ENCODE data around the gene P2RX6.

Gene P2RX6

DNA sequence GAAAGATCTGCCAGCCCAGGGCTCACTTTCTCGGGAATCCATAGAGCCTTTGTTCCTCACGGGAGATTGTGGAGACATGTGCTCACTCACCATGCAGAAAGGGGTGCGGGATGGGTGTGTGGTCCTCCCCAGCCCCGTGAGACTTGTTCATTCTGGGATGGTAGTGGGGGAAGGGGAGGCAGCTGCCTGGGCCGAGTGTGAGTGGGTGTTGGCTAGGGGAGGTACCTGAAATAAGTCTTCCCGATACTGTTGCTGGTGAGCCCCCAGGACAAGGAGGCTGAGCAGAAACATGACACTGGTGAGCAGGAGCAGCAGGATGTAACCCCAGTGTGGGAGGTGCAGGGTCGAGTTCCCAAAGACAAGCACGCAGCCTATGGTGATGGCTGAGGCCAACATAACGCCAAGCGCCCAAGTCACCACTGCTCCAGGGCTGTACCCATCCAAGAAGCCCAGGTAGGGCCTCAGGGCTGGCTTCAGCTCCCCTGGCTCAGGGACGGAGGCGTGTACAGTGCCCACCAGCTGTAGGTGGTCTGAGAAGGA, 14.6 kb downstream of the P2RX6 start:
- no peak for DNase-seq (ENCODE audit: low spot score)
- in situ Hi-C loops (cut with MboI; ENCODE audit: low sequenced_read_pairs, unreplicated experiment): no loop called here

DNA sequence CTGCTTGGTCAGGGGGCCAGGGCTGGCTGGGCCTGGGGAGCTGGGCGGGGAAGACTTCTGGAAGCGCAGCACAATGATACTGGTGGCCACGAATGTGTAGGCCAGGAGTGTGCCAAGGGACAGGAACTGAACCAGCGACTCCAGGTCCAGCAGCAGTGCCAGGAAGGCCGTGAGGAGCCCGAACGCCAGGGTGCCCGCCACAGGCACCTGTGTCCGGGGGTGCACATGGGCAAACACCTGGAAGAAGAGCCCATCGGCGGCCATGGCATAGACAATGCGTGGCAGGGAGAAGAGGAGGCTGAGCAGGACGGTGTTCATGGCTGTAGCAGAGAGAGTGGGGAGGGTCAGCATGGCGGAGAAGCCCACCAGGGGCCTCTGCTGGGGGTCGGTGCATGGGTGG, 15.1 kb downstream of the P2RX6 start:
- in situ Hi-C loops (cut with MboI; ENCODE audit: low sequenced_read_pairs, unreplicated experiment): no loop called here
- DNase-seq (ENCODE audit: low spot score): no peak
- TF ChIP-seq, protein P1, sequence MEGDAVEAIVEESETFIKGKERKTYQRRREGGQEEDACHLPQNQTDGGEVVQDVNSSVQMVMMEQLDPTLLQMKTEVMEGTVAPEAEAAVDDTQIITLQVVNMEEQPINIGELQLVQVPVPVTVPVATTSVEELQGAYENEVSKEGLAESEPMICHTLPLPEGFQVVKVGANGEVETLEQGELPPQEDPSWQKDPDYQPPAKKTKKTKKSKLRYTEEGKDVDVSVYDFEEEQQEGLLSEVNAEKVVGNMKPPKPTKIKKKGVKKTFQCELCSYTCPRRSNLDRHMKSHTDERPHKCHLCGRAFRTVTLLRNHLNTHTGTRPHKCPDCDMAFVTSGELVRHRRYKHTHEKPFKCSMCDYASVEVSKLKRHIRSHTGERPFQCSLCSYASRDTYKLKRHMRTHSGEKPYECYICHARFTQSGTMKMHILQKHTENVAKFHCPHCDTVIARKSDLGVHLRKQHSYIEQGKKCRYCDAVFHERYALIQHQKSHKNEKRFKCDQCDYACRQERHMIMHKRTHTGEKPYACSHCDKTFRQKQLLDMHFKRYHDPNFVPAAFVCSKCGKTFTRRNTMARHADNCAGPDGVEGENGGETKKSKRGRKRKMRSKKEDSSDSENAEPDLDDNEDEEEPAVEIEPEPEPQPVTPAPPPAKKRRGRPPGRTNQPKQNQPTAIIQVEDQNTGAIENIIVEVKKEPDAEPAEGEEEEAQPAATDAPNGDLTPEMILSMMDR (IDR thresholded peaks at IDR 0.05; ENCODE audit: borderline replicate concordance, control extremely low read depth, extremely low read depth, insufficient read depth, missing control alignments): no peak

More for the DNA sequence above, 14.6 kb downstream of the P2RX6 start:
- TF ChIP-seq, protein P1 (IDR thresholded peaks at IDR 0.05; ENCODE audit: borderline replicate concordance, control extremely low read depth, extremely low read depth, insufficient read depth, missing control alignments): no peak

DNA sequence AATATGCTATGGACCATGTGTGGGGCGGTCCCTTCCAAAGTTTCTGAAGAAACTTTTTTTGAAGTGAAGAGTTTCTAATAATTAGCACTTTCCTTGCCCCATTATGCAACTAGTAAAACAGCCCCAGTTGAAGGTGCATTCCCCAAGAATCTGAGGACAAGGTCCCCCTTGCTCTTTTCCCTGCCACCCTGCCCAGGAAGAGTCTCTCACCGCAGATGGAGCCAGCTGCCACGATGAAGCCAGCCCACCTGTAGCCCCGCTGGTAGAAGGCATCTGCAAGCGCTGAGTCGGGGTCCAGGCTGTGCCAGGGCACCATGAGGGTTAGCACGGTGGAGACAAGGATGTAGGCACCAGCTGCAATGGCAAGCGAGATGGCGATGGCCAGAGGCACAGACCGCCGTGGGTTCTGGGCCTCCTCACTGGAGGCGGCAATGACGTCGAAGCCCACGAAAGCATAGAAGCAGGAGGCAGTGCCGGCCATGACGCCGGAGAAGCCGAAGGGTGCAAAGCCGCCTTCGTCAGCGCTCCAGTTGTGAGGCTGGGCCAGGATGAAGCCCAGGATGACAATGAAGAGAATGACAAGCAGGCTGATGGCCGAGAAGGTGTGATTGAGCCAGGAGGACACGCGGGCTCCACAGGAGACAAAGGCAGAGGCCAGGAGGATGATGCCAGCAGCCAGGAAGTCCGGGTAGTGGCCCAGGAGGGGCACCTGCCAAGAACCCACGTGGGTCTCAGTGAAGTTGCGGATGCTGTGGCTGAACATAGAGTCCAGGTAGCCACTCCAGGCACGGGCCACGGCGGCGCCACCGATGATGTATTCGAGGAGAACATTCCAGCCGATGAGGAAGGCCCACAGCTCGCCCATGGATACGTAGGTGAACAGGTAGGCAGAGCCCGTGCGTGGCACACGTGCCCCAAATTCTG, 15.9 kb downstream of the P2RX6 start:
- DNase-seq (ENCODE audit: low spot score): no peak
- in situ Hi-C loops (cut with MboI; ENCODE audit: low sequenced_read_pairs, unreplicated experiment): no loop called here
- TF ChIP-seq, protein P1 (IDR thresholded peaks at IDR 0.05; ENCODE audit: borderline replicate concordance, control extremely low read depth, extremely low read depth, insufficient read depth, missing control alignments): no peak

DNA sequence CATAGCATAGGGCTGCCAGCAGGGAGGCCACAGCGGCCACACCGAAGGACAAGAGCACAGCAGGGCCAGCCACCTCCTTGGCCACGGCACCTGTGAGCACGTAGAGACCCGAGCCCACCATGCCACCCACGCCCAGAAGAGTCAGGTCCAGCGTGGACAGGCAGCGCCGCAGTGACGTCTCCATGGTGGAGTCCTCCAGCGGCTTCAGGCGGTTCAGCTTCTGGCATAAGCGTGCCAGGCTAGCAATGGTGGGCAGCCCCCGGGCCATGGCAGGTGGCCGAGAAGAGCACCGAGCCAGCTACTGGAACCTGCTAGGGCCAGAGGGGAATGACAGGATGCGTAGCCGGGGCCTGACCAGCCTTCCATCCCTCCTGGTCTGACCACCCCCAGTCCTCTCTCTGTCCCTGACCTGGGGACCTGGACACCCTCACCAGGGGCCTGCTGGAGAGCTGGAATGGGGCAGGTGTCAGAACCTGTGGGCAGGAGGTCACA, 16.6 kb downstream of the P2RX6 start:
- no peak for DNase-seq (ENCODE audit: low spot score)
- in situ Hi-C loops (cut with MboI; ENCODE audit: low sequenced_read_pairs, unreplicated experiment): no loop called here
- TF ChIP-seq, protein P1 (IDR thresholded peaks at IDR 0.05; ENCODE audit: borderline replicate concordance, control extremely low read depth, extremely low read depth, insufficient read depth, missing control alignments): no peak

DNA sequence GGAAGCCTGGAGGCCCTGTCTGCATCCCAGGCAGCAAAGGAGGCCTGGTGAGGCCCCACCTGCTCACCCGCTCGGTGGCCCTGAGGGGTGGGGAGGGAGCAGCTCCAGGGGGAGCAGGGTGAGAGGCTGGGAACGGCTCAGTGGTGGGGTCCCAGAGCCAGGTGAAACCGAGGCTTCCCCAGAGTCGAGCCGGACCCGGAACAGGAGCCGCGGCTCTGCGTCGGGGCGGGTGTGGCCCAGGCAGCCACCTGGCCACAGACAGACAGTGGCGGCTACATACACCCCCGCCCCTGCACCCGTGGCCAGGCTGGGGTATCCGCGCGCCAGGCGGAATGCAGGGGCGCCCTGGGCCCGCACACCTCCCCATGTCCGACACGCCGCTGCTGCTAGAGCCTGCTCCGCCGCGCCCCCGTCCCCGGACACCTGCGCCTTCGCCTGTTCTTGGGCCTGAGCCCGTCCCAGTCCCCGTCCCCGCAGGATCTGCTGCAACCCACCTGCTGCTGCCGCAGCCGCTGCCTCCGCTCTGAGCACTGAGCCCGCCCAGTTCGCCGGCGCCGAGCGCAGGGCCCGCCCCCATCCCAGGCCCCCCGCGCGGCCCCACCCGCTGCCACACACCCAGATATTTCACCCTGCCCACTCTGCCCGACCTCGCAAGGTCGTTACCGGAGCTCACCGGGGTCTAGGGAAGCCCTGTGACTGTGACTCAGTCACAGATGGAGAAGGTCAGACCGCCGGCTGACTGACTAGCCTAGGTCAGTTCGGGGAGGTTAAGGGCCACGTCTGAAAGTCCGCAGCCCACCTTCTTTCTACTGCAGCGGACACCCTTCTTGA, 17.3 kb downstream of the P2RX6 start, which contains the start of gene SLC7A4:
TSS of gene SLC7A4 (minus strand) at position 525 of the 831 bp plus-strand sequence. CDS start 749 bp downstream, outside the sequence.
- no peak for DNase-seq (ENCODE audit: low spot score)
- TF ChIP-seq, protein P1 (IDR thresholded peaks at IDR 0.05; ENCODE audit: borderline replicate concordance, control extremely low read depth, extremely low read depth, insufficient read depth, missing control alignments): no peak
- in situ Hi-C loops (cut with MboI; ENCODE audit: low sequenced_read_pairs, unreplicated experiment): no loop called here
